Measurements from ENCODE around the gene SPAG17.

Gene SPAG17

GRCh38 chr1:118073648-118074435 is 111.2 kb downstream of the SPAG17 start:
- no peak overlapping the region for H2BK12ac ChIP-seq (ENCODE audit: low read length)
- no peak overlapping the region for H2BK120ac ChIP-seq (ENCODE audit: low read depth, low read length)
- no peak overlapping the region for H3K4me3 ChIP-seq (ENCODE audit: low read length in 2 of 2)
- H3K14ac ChIP-seq (ENCODE audit: low read length), result no peak overlapping the region
- no peak overlapping the region for H3K18ac ChIP-seq (ENCODE audit: low read length)
- H3K9ac ChIP-seq (ENCODE audit: low read depth, low read length, poor library complexity), result no peak overlapping the region
- no peak overlapping the region for H4K91ac ChIP-seq (ENCODE audit: low read depth, low read length, poor library complexity)
- H2AFZ ChIP-seq (ENCODE audit: low read length), result no peak overlapping the region
- H3K27me3 ChIP-seq (ENCODE audit: control insufficient read depth in 3 of 3, insufficient read depth in 3 of 3, low read depth in 1 of 3, low read length in 3 of 3), result no peaks in the 10 kb centered on the region
- no peak for DNase-seq (ENCODE audit: low spot score)
- no peak overlapping the region for H3K27ac ChIP-seq (replicated peaks; ENCODE audit: low read length)
- no peak overlapping the region for H3K4ac ChIP-seq (ENCODE audit: low read length)
- no peaks in the 10 kb centered on the region for H3K79me1 ChIP-seq (ENCODE audit: low read depth, low read length)
- WGBS, 2 donors (ENCODE audit: extremely low coverage in 2 of 2, insufficient read length in 2 of 2, insufficient replicate concordance in 1 of 2), result no CpG with 5 or more reads among the region's 9 CpGs
- no peak overlapping the region for H4K8ac ChIP-seq (ENCODE audit: low read depth, low read length)
- no peak overlapping the region for H2BK15ac ChIP-seq (ENCODE audit: low read length)
- H3K4me2 ChIP-seq (ENCODE audit: insufficient read depth, low read length, poor library complexity, severe bottlenecking), result no peak overlapping the region
- no peak overlapping the region for H2AK5ac ChIP-seq (ENCODE audit: low read depth, low read length)
- no peak overlapping the region for H2BK5ac ChIP-seq (ENCODE audit: low read length)
- no peak overlapping the region for H3K23ac ChIP-seq (ENCODE audit: low read depth, low read length, poor library complexity)
- no peaks in the 10 kb centered on the region for H3K36me3 ChIP-seq (replicated peaks in 1 of 2; ENCODE audit: control insufficient read depth in 2 of 2, insufficient read depth in 2 of 2, low read length in 2 of 2)
- peaks cover 0 to 2% of the 10 kb centered on the region in 2 donors for H3K4me1 ChIP-seq (ENCODE audit: control insufficient read depth in 2 of 2, insufficient read depth in 1 of 2, low read depth in 1 of 2, low read length in 2 of 2)
- no peaks in the 10 kb centered on the region for H3K9me3 ChIP-seq (replicated peaks in 1 of 2; ENCODE audit: control insufficient read depth in 2 of 2, insufficient read depth in 1 of 2, low read depth in 1 of 2, low read length in 2 of 2)

GRCh38 chr1:118049981-118050380 is 135.0 kb downstream of the SPAG17 start:
- Histone ChIP-seq H3K79me1 (ENCODE audit: low read depth, low read length) (no peaks in the 10 kb centered on the region), H3K4me3 (ENCODE audit: low read length in 2 of 2) (no peak overlapping the region), H3K4me2 (ENCODE audit: insufficient read depth, low read length, poor library complexity, severe bottlenecking) (no peak overlapping the region), H3K27ac (replicated peaks; ENCODE audit: low read length) (no peak overlapping the region), H3K23ac (ENCODE audit: low read depth, low read length, poor library complexity) (no peak overlapping the region), H2BK12ac (ENCODE audit: low read length) (no peak overlapping the region), H2AFZ (ENCODE audit: low read length) (no peak overlapping the region), H3K4ac (ENCODE audit: low read length) (no peak overlapping the region), H3K36me3 (replicated peaks in 1 of 2; ENCODE audit: control insufficient read depth in 2 of 2, insufficient read depth in 2 of 2, low read length in 2 of 2) (no peaks in the 10 kb centered on the region), H2BK15ac (ENCODE audit: low read length) (no peak overlapping the region), H3K14ac (ENCODE audit: low read length) (no peak overlapping the region), H3K9ac (ENCODE audit: low read depth, low read length, poor library complexity) (no peak overlapping the region), H2AK5ac (ENCODE audit: low read depth, low read length) (no peak overlapping the region), H4K91ac (ENCODE audit: low read depth, low read length, poor library complexity) (no peak overlapping the region), H2BK120ac (ENCODE audit: low read depth, low read length) (no peak overlapping the region), H2BK5ac (ENCODE audit: low read length) (no peak overlapping the region), H3K18ac (ENCODE audit: low read length) (no peak overlapping the region), H3K9me3 (replicated peaks in 1 of 2; ENCODE audit: control insufficient read depth in 2 of 2, insufficient read depth in 1 of 2, low read depth in 1 of 2, low read length in 2 of 2) (no peaks in the 10 kb centered on the region), H3K4me1 (ENCODE audit: control insufficient read depth in 2 of 2, insufficient read depth in 1 of 2, low read depth in 1 of 2, low read length in 2 of 2) (no peaks in the 10 kb centered on the region), H3K27me3 (ENCODE audit: control insufficient read depth in 3 of 3, insufficient read depth in 3 of 3, low read depth in 1 of 3, low read length in 3 of 3) (no peaks in the 10 kb centered on the region), H4K8ac (ENCODE audit: low read depth, low read length) (no peak overlapping the region)
- no peak for DNase-seq (ENCODE audit: low spot score)
- WGBS, 2 donors (ENCODE audit: extremely low coverage in 2 of 2, insufficient read length in 2 of 2, insufficient replicate concordance in 1 of 2), result no CpG with 5 or more reads among the region's 2 CpGs

GRCh38 chr1:118047650-118048224 is 137.3 kb downstream of the SPAG17 start:
- peak overlapping the region; percentile 53 for H3K4ac ChIP-seq (ENCODE audit: low read length)
- no peak overlapping the region for H3K9ac ChIP-seq (ENCODE audit: low read depth, low read length, poor library complexity)
- H2BK12ac ChIP-seq (ENCODE audit: low read length), result no peak overlapping the region
- H3K4me3 ChIP-seq (ENCODE audit: low read length in 2 of 2), result no peak overlapping the region
- peak overlapping the region; percentile 43 for H3K23ac ChIP-seq (ENCODE audit: low read depth, low read length, poor library complexity)
- WGBS, 2 donors (ENCODE audit: extremely low coverage in 2 of 2, insufficient read length in 2 of 2, insufficient replicate concordance in 1 of 2), result no CpG with 5 or more reads among the region's 3 CpGs
- no peaks in the 10 kb centered on the region for H3K9me3 ChIP-seq (replicated peaks in 1 of 2; ENCODE audit: control insufficient read depth in 2 of 2, insufficient read depth in 1 of 2, low read depth in 1 of 2, low read length in 2 of 2)
- no peaks in the 10 kb centered on the region for H3K79me1 ChIP-seq (ENCODE audit: low read depth, low read length)
- no peak overlapping the region for H3K4me2 ChIP-seq (ENCODE audit: insufficient read depth, low read length, poor library complexity, severe bottlenecking)
- no peak overlapping the region for H4K91ac ChIP-seq (ENCODE audit: low read depth, low read length, poor library complexity)
- peak overlapping the region; percentile 75 for H2BK15ac ChIP-seq (ENCODE audit: low read length)
- H3K27me3 ChIP-seq (ENCODE audit: control insufficient read depth in 3 of 3, insufficient read depth in 3 of 3, low read depth in 1 of 3, low read length in 3 of 3), result no peaks in the 10 kb centered on the region
- H3K4me1 ChIP-seq (ENCODE audit: control insufficient read depth in 2 of 2, insufficient read depth in 1 of 2, low read depth in 1 of 2, low read length in 2 of 2), result no peaks in the 10 kb centered on the region
- H3K27ac ChIP-seq (replicated peaks; ENCODE audit: low read length), result no peak overlapping the region
- no peak overlapping the region for H2AFZ ChIP-seq (ENCODE audit: low read length)
- H4K8ac ChIP-seq (ENCODE audit: low read depth, low read length), result peak overlapping the region; percentile 65
- H2AK5ac ChIP-seq (ENCODE audit: low read depth, low read length), result peak overlapping the region; percentile 63
- H2BK120ac ChIP-seq (ENCODE audit: low read depth, low read length), result no peak overlapping the region
- H3K14ac ChIP-seq (ENCODE audit: low read length), result peak overlapping the region; percentile 94
- H3K18ac ChIP-seq (ENCODE audit: low read length), result peak overlapping the region; percentile 57
- H2BK5ac ChIP-seq (ENCODE audit: low read length), result peak overlapping the region; percentile 71
- no peak for DNase-seq (ENCODE audit: low spot score)
- no peaks in the 10 kb centered on the region for H3K36me3 ChIP-seq (replicated peaks in 1 of 2; ENCODE audit: control insufficient read depth in 2 of 2, insufficient read depth in 2 of 2, low read length in 2 of 2)

GRCh38 chr1:118047006-118047649 is 137.9 kb downstream of the SPAG17 start:
- Histone ChIP-seq H2BK5ac (ENCODE audit: low read length) (peak overlapping the region; percentile 71), H2BK120ac (ENCODE audit: low read depth, low read length) (no peak overlapping the region), H3K23ac (ENCODE audit: low read depth, low read length, poor library complexity) (no peak overlapping the region), H2AK5ac (ENCODE audit: low read depth, low read length) (peak overlapping the region; percentile 63), H3K9me3 (replicated peaks in 1 of 2; ENCODE audit: control insufficient read depth in 2 of 2, insufficient read depth in 1 of 2, low read depth in 1 of 2, low read length in 2 of 2) (no peaks in the 10 kb centered on the region), H2BK12ac (ENCODE audit: low read length) (no peak overlapping the region), H3K4ac (ENCODE audit: low read length) (peak overlapping the region; percentile 53), H3K14ac (ENCODE audit: low read length) (peak overlapping the region; percentile 94), H2BK15ac (ENCODE audit: low read length) (no peak overlapping the region), H3K9ac (ENCODE audit: low read depth, low read length, poor library complexity) (no peak overlapping the region), H3K18ac (ENCODE audit: low read length) (peak overlapping the region; percentile 5), H3K4me2 (ENCODE audit: insufficient read depth, low read length, poor library complexity, severe bottlenecking) (no peak overlapping the region), H3K27ac (replicated peaks; ENCODE audit: low read length) (no peak overlapping the region), H2AFZ (ENCODE audit: low read length) (no peak overlapping the region), H3K79me1 (ENCODE audit: low read depth, low read length) (no peaks in the 10 kb centered on the region), H3K4me1 (ENCODE audit: control insufficient read depth in 2 of 2, insufficient read depth in 1 of 2, low read depth in 1 of 2, low read length in 2 of 2) (no peaks in the 10 kb centered on the region), H4K91ac (ENCODE audit: low read depth, low read length, poor library complexity) (no peak overlapping the region), H4K8ac (ENCODE audit: low read depth, low read length) (peak overlapping the region; percentile 65), H3K36me3 (replicated peaks in 1 of 2; ENCODE audit: control insufficient read depth in 2 of 2, insufficient read depth in 2 of 2, low read length in 2 of 2) (no peaks in the 10 kb centered on the region), H3K27me3 (ENCODE audit: control insufficient read depth in 3 of 3, insufficient read depth in 3 of 3, low read depth in 1 of 3, low read length in 3 of 3) (no peaks in the 10 kb centered on the region), H3K4me3 (ENCODE audit: low read length in 2 of 2) (no peak overlapping the region)
- no peak for DNase-seq (ENCODE audit: low spot score)
- WGBS, 2 donors (ENCODE audit: extremely low coverage in 2 of 2, insufficient read length in 2 of 2, insufficient replicate concordance in 1 of 2), result no CpG with 5 or more reads among the region's 3 CpGs
